DMS153 treated with DMSO at 0.1 percent for 48 hours (cell line): ENCODE data around the gene TTC31.

Experiments used
- DNase-seq: peaks from one replicate; lab custom pipeline; 2025; ENCODE audit not compliant: unreplicated experiment; lab: John Stamatoyannopoulos, UW

TTC31 gene

DNA sequence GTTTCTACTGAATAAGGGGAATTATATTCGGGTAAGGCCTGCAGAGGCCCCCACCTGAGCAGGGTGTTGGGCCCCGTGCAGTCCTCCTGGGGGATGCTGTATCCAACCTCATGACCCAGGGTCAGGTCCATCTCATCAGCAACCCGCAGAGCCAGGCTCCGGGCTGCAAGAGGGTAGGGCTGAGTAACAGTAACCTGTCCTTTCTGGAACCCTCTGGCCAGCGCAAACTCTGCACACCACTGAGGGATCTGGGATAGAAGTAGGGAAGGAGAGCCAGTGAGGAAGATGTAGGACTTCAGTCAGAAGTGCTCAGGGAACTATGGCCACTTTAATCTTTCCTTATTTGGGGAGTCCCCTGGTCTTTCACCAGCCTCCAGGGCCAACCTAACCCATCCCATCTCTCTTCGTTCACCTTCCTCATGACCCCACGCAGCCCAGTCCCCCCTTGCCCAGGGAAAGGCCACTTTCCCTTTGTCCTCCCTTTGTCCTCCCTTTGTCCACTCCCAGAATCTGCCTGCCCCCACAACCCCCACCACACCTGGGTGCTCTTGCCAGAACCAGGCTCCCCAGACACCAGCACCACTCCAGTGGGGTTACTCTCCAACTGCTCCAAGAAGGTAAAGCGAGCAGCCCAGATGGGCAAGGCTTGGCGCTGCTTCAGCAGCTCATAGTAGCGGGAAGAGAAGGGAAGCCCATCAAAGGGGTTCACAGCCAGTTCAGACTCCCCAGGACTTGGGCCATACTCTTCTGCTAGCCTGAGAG is 42.3 kb downstream of the TTC31 start:
- DNase-seq: no peak

DNA sequence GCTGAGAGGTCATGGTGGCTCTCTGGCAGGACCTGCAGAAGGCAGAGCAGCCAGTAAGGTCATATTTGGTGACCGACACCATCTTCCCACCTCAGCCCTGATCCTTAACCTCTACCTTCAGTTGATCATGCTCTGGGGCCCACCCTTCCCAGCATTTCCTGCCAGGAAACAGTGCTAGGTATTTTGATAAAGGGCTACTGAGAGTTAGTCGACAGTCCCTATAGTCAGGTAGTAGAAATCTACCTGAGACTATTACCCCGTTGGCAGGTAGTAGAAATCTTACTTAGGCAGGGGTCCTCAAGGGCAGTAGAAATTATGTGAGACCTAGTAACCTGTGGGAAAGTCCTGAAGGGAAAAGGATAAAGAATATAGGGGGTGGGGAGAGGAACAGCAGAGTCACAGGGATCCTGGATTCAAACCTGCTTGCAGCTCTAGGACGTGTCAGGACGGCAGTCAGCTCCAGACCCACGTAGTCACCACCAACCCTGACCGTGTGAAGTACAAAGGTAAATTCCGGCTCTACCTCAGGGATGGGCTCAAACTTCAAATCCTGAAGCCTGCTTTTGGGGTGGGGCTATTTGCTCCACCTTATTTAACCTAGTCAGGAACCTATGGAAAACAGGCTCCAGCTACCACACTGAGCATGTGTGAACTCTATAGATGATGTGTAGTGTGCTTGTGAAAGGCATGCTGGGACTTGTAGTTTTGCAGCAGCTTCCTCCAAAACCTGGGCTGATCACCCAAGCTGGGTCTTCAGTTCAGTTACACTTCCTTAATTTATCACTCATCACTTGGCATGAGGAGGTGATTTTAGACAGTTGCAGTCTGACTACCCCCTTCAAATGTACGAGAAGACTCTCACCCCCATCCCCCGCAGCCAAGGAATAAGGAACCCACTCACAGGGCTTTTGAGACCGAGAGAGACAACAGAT is 43.1 kb downstream of the TTC31 start, which contains the start of gene DQX1:
DQX1 (minus strand) TSS at position 515 of the 932 bp plus-strand sequence; CDS start at position 13, 502 bp downstream.
- DNase-seq: no peak

DNA sequence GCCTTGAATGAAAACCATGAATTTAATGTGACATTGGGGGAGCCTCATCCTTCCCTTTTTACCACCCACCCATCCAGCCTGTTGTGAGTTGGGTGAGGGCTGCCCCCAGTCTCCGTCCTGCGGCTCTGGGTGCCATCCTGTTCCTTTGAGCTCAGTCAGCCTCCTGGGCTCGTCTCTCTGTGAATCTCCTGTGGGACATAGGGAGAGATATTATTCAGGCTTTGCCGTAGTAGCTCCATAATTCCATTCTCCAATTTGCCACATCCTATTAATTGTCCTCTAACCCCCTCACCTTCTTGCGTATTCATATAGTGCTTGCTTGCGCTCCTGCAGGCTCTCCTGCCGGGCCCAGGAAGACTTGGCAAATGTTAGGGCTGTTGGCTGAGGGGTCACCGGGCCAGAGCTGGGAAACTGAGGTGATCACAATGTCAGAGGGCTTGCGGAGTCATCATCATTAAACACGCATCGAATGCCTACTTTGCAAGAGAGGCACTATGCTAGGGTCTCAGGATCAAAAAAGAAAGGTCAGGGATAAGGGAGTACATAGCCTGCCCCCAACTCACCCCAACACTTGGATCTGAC is 43.9 kb downstream of the TTC31 start:
- no peak for DNase-seq

DNA sequence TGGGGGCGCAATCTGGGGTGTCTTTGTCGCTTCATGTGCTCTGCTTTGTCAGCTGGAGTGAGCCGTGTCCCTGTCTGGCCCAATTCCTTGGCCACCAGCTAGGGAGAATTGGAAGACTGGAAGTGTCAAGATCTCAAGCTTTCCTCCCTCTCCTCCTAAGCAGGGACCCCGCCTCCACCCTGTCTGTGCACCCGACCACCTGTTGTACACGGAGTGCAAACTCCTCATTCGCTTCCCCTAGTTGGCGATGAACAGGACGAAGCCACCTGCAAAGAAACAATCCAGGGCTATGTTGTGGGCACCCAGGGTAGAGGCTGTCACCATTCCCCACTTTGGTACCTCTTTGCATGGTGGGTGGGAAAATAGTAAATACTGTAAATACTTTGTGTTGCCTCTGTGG is 44.9 kb downstream of the TTC31 start:
- no peak for DNase-seq

DNA sequence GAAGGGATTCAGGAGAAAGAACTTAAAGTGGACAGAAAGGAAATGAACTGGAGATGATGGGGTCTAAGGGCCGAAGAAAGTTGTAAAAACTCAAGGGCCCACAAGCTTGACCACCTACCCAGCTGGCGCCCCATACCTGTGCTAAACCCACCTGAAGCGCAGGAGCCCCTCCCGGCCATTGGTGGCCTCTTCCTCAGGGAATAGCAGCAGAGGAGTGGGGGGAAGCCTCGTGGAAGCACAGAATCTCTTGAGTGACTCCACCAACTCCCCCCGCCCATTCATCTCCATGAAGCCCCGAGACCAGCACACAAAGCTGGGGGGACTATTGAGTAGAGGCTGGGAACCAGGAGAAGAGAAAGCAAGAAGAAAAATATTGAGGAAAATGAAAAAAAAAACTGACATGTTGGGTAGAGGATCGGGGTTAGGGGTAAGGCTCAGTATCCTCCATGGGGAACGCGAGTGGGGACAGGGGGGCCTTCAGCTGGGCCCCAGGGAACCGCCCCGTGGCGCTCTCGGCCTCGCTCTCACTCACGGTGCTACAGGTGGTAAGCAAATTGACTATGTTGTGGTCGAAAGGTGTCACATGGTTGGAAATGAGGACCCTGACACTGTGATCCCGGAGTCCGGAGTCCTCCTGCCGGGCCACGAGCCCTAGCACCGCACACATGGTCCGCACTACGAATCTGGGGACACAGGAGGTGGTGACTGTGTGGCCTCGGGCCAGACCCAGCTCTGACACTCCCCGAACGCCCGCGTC is 45.9 kb downstream of the TTC31 start:
- no peak for DNase-seq

DNA sequence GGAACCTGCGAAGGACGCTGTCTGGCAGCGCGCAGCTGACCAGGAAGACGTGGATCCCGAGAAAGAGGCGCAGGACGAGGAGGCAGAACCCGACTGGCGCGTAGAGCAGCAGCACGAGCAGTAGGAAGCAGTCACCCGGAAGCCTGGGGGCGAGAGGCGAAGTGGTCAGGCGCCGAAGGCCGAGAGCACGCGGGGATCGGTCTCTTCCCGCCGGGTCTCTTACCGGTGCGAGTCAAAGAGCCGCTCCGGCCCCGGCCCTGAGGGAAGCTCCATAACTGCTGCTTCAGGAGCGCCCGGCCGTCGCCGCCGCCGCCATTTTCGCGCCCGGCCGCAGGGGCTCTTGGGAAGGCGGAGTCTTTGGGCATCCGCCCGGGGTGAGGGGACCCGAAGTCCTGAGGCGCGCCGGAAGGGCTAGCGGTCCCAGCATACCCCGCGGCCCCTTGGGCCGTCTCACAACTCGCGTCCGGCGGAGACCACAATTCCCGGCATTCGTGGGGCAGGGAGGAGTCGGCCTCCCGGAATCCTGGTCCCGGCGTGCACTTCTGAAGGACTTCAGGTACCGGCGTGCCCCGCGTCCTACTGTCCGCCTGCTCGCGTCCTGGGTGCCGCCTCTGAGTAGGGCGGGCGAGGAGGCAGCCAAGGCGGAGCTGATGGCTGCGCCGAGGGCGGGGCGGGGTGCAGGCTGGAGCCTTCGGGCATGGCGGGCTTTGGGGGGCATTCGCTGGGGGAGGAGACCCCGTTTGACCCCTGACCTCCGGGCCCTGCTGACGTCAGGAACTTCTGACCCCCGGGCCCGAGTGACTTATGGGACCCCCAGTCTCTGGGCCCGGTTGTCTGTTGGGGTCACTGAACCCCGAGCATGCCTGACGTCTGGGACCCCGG is 46.7 kb downstream of the TTC31 start, which contains the start of the genes AUP1 and HTRA2:
AUP1 (minus strand) TSS at position 350 of the 882 bp plus-strand sequence; CDS start at position 273, 77 bp downstream.
HTRA2 (plus strand) TSS at position 577 of the 882 bp plus-strand sequence; CDS start at position 651, 74 bp downstream.
- peak; percentile 90 for DNase-seq

DNA sequence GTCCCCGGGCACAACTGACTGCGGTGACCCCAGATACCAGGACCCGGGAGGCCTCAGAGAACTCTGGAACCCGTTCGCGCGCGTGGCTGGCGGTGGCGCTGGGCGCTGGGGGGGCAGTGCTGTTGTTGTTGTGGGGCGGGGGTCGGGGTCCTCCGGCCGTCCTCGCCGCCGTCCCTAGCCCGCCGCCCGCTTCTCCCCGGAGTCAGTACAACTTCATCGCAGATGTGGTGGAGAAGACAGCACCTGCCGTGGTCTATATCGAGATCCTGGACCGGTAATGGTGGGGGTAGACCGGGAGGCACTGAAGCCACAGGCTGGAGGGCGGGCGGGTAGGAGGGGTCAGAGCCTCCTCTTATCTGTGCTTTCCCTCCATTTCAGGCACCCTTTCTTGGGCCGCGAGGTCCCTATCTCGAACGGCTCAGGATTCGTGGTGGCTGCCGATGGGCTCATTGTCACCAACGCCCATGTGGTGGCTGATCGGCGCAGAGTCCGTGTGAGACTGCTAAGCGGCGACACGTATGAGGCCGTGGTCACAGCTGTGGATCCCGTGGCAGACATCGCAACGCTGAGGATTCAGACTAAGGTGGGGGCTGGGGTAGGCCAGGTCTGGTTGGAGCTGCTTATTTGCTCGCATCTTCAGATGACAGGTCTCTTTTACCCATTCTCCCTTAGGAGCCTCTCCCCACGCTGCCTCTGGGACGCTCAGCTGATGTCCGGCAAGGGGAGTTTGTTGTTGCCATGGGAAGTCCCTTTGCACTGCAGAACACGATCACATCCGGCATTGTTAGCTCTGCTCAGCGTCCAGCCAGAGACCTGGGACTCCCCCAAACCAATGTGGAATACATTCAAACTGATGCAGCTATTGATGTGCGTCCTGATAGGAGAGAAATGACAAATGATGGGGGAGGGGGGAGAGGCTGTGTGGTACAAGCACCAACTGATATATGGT is 47.6 kb downstream of the TTC31 start:
- DNase-seq: no peak

DNA sequence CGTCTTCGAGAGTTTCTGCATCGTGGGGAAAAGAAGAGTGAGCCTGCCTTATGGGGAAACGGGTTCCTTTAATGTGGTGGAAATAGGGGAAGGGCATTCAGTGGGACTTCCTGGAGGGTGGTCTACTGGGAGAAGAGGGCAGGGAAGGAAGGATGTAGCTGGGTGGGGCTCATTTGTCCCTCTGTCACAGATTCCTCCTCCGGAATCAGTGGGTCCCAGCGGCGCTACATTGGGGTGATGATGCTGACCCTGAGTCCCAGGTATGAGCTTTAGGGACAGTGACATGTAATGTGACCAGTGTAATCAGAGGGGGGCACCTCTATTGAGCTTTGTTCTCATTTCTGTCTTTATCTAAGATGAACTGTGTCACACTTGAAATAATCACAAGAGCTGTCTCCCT is 48.8 kb downstream of the TTC31 start:
- DNase-seq: no peak

DNA sequence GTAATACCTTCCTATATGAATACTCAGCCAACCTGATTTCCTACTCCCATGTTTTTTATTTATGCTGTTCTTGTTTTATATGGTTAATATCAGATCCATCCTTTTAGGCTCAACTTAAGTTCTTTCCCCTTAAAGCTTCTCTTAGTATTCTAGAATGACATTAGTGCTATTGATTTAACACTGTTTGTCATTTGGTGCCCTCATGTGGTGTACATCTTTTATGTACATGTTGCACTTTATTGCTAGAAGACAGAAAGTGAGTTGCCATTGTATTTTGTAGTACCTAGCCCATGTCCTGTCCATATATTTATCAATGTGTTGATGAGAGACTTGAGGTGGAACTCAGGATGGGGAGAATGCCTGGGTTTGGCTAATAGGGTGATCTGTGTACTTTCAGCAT is 49.3 kb downstream of the TTC31 start:
- no peak for DNase-seq

DNA sequence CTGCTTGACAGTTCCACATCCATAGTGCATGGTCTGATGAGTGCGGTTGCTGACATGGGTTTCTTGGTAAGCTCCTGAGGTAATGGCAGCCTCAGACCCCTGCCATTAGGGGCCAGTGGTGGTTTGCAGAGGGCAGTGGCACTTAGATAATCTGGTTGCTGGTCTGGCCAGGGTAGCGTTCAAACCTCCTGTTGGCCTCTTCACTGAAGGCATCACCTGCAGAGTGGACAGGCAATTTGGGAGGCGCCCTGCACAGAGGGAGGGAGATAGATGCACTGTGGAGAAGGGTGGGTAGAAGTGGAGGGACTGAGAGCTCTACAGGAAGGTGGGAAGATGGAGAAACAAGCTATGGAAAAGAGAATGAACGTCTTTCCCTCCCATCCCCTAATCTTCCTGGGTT is 50.6 kb downstream of the TTC31 start:
- no peak for DNase-seq

DNA sequence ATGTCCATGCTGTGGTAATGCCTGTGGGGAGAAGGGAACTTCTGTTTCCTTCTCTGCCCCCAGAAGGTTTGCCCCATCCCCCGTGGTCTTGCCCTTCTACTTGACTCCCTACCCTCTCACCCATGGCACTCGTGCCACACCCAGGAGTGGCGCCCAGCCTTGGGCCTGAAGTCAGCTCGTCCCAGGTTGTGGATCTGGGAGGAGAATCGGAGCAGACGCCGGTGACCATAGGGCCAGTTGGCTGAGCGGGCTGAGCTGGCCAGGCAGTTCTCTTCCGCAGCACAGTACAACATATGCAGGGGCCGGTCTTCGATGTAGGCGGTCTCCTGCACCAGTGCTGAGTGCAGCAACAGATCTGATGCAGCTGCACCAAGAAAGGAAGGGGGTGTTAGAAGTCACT is 51.5 kb downstream of the TTC31 start:
- no peak for DNase-seq

DNA sequence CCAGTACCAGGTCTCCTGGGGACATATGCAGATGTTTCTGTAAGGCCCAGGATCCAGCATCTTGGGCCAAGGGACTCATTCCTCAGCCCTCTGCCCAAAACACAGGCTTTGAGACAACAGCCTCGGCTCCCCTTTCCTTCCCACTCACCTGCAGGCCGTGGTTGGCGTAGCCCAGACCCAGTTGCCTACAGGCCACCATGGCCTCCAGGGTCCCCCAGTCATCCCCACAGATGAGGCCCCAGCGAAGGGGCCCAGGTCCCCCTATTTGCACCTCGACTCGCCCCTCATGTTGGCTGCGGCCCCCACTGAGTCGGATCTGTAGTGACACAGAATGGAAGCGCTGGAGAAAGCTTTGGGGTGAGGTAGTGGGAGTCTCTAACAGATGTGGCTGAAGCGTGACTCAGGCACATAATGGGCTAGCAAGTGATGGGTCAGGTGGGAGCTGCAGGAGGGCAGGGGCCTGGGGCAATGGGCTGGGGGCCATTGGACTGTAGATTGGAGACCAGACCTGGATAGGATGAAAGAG is 52.6 kb downstream of the TTC31 start:
- no peak for DNase-seq

DNA sequence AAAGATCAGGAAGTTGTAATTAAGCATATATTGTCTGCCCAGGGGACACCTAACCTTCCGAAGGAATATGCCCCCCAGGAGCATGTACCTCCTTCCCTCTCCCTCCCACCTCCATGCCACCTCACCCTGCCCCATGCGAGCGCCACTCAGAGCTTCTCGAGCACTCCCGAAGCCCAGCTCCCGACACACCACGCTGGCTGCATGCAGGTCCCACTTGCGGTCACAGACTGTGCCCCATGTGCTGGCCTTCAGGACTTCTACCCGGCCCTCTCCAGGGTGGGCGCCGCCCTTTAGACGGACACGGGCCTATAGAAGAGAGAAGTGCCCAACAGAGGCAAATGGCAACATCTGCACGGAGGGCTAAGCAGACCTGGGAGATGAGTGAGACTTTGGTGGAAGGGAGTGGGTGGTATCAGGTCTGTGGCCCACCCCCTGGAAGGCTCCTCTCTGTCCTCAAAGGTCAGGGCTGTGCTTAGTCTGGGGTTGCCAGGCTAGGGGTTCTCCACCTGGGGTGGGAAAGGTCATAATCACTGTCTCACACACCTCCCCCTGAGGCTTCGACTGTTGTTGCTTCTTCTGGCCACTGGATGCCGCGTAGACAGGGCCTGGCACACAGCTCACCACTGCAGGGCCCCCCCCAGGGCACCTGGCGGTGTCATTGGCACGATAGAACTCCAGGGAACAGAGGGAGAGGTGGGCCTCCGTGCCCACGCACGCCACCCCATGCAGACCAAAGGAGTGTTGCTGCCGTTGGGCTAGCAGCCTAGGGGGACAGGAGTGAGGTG is 53.5 kb downstream of the TTC31 start:
- DNase-seq: no peak

DNA sequence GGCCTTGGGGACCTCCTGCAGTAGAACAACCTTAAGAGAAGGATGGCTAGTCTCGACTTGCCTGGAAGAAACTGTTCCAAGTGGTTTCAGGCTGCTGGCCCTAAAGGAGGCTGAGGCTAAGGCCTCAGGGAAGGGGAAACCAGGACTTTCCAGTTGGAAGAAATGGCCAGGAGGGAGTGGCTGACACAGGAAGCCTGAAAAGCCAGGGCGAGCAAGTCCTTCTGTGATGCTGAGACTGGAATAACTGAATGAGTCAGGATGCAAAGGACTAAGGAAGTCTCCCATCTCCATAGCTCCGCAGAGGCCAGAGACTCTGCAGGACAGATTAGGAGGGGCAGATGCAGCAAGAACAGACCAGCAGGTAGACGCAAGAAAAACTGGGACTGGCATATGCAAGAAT is 54.3 kb downstream of the TTC31 start:
- no peak for DNase-seq

DNA sequence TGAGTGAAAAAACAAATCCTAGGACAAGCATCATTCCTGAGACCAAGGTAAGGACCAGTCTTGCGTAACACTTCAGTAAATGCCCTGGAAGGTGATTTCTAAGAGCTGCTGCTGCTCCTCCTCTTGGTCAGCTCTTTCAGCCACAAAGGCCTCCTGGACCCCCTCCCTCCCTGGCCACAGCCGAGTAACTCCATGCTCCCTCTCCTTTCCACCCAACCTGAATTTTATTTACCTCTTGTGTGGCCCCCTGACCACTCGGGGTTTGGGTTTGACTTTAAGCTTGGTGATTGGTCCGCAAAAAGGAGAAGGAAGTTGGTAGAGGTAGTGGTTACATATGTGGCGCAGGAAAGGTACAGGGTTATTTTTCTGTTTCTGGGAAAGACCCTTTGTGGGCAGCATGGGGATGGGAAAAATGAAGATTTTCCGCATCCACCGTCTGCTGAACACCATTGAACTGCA is 56.0 kb downstream of the TTC31 start:
- DNase-seq: no peak

DNA sequence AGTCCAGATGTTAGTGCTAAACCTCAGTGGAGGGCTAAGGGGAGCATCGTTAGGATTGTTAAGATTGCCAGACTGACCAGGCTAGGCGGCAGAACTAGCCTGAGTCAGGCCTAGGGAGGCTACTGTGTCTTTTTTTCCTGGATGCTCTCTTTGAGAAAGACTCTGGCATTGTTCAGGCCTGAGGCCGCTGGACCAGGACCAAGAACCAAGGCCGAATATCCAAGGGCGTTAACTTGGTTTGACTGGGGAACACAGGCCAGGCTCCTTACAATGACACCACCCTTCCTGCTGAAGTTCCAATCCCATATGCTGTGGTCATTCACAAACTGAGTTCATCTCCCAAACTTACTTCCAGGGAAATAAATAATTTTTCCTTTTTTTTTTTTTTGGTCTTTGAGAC is 57.4 kb downstream of the TTC31 start:
- no peak for DNase-seq

DNA sequence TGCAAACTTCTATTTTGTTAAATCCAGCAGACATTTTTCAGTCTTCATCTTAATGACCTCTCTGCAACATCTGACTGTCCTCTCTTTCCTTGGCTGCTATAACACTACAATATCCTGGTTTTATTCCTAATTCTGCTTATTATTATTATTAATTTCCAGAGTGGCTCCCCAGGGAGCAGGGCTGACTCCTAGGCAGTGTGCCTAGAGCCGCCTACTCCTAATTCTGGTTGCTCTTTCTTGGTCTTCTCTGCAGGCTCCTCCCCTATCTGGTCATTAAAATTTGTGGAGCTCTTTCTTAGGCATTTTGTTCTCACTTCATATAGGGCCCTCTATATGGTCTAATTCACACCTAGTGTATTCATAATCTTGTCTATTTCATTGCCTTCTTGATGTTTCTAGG is 60.1 kb downstream of the TTC31 start:
- DNase-seq: no peak
